Peyer's patch (tissue), 4 donors: Measurements from ENCODE around the gene TRMT44. TPM values are rescaled to one million over a fixed set of nuclear protein-coding genes. Genes with fewer than 3 reads are reported as not detected.

Experiments
- DNase-seq, 3 donors: peaks; one replicate each; pipeline ENCODE4 v3.0.0-alpha.2; 2017 to 2019
- H3K27ac ChIP-seq, 4 donors: fragments of 200-600 bp; sonication (generic); one replicate each; pipeline ENCODE4 v1.5.1; 2016 to 2019
- H3K27me3 ChIP-seq, 2 donors: fragments of 200-600 bp; sonication (generic); one replicate each; pipeline ENCODE4 v1.5.1; 2019
- H3K36me3 ChIP-seq, 3 donors: fragments of 200-600 bp; sonication (generic); one replicate each; pipeline ENCODE4 v1.5.1; 2016 to 2019
- H3K4me1 ChIP-seq, 4 donors: fragments of 200-600 bp; sonication (generic); one replicate each; pipeline ENCODE4 v1.5.1; 2016 to 2019
- H3K4me3 ChIP-seq, 4 donors: fragments of 200-600 bp; sonication (generic); 1 replicate in 3 of 4; 2 replicates in 1 of 4; pipeline ENCODE4 v1.5.1; 2016 to 2019; ENCODE audit warnings: mild to moderate bottlenecking in 1 of 4
- H3K9me3 ChIP-seq, 4 donors: fragments of 200-600 bp; sonication (generic); one replicate each; pipeline ENCODE4 v1.5.1; 2016 to 2019; ENCODE audit warnings: mild to moderate bottlenecking in 1 of 4
- CTCF ChIP-seq, 6 experiments: fragments of 450-650 bp in 4 of 6; fragments of 200-600 bp in 2 of 6; sonication (generic) in 1 of 6; IDR thresholded peaks; one replicate each; pipeline ENCODE4 v1.5.1; 2017 to 2019; ENCODE audit warnings: antibody characterized with exemption in 6 of 6, mild to moderate bottlenecking in 3 of 6, moderate library complexity in 1 of 6
- POLR2A ChIP-seq, 2 donors: fragments of 450-650 bp; IDR thresholded peaks; one replicate each; pipeline ENCODE4 v1.5.1; 2017; ENCODE audit warnings: antibody characterized with exemption in 2 of 2, mild to moderate bottlenecking in 2 of 2, moderate library complexity in 2 of 2
- total RNA-seq, 4 donors: library from RNA; depleted of rRNA; stranded (reverse); fragments of >200 nt; gene quantifications; one replicate each; pipeline ENCODE4 v1.1.0, GENCODE V29; 2016

Gene TRMT44
- total RNA-seq, 4 donors from 2014 or later, result 16.8 to 31.6 (median 28.1) TPM

GRCh38 chr4:8472689-8473197 lies 32.2 kb downstream of the TRMT44 start:
- TF ChIP-seq CTCF (IDR thresholded peaks at IDR 0.05) (no peak), POLR2A (IDR thresholded peaks at IDR 0.05) (no peak)
- H3K9me3 ChIP-seq, result no peaks in the 10 kb centered on the region
- H3K27ac ChIP-seq, result peak overlapping the region; percentile 4 to 63 (median 43)
- H3K4me3 ChIP-seq, result no peak overlapping the region
- peaks cover 0 to 21% (median 0%) of the 10 kb centered on the region in 4 donors for H3K4me1 ChIP-seq
- H3K36me3 ChIP-seq, result peaks cover 0 to 35% (median 0%) of the 10 kb centered on the region in 3 donors
- no peaks in the 10 kb centered on the region for H3K27me3 ChIP-seq
- DNase-seq, result peak in 1 of 3 donors; percentile 57

GRCh38 chr4:8473198-8473919 lies 32.8 kb downstream of the TRMT44 start:
- Histone ChIP-seq H3K9me3 (no peaks in the 10 kb centered on the region), H3K27ac (peak overlapping the region in 3 of 4 donors; percentile 17 to 63 (median 62)), H3K27me3 (no peaks in the 10 kb centered on the region), H3K4me3 (no peak overlapping the region), H3K36me3 (peaks cover 0 to 30% (median 0%) of the 10 kb centered on the region in 3 donors), H3K4me1 (peaks cover 0 to 21% (median 0%) of the 10 kb centered on the region in 4 donors)
- no peak for TF ChIP-seq POLR2A (IDR thresholded peaks at IDR 0.05)
- TF ChIP-seq CTCF (IDR thresholded peaks at IDR 0.05), result no peak
- DNase-seq, result no peak

- peaks cover 0 to 25% (median 0%) of the 10 kb centered on the region in 3 donors for H3K36me3 ChIP-seq
- H3K27me3 ChIP-seq, result no peaks in the 10 kb centered on the region
- TF ChIP-seq CTCF (IDR thresholded peaks at IDR 0.05) (no peak), POLR2A (IDR thresholded peaks at IDR 0.05) (no peak)
- no peak overlapping the region for H3K27ac ChIP-seq
- no peak for DNase-seq
- H3K4me3 ChIP-seq, result no peak overlapping the region
- H3K4me1 ChIP-seq, result peaks cover 0 to 21% (median 0%) of the 10 kb centered on the region in 4 donors
- no peaks in the 10 kb centered on the region for H3K9me3 ChIP-seq
Measured at GRCh38 chr4:8473920-8474590, 33.5 kb downstream of the TRMT44 start.

- Histone ChIP-seq H3K4me1 (peaks cover 0 to 21% (median 0%) of the 10 kb centered on the region in 4 donors), H3K27me3 (no peaks in the 10 kb centered on the region), H3K9me3 (no peaks in the 10 kb centered on the region), H3K36me3 (peaks cover 0 to 17% (median 0%) of the 10 kb centered on the region in 3 donors), H3K4me3 (no peak overlapping the region), H3K27ac (no peak overlapping the region)
- DNase-seq, result no peak
- TF ChIP-seq CTCF (IDR thresholded peaks at IDR 0.05), result no peak
- no peak for TF ChIP-seq POLR2A (IDR thresholded peaks at IDR 0.05)
Measured at GRCh38 chr4:8474856-8475255, 34.3 kb downstream of the TRMT44 start.

GRCh38 chr4:8475751-8476575 lies 35.4 kb downstream of the TRMT44 start:
- H3K4me3 ChIP-seq, result no peak overlapping the region
- H3K27ac ChIP-seq, result no peak overlapping the region
- no peaks in the 10 kb centered on the region for H3K27me3 ChIP-seq
- H3K36me3 ChIP-seq, result peaks cover 0 to 16% (median 0%) of the 10 kb centered on the region in 3 donors
- H3K4me1 ChIP-seq, result peaks cover 0 to 21% (median 0%) of the 10 kb centered on the region in 4 donors
- TF ChIP-seq POLR2A (IDR thresholded peaks at IDR 0.05) (no peak), CTCF (IDR thresholded peaks at IDR 0.05) (no peak)
- no peaks in the 10 kb centered on the region for H3K9me3 ChIP-seq
- DNase-seq, result no peak
